ENCODE data around the gene EPHA3. TPM values are rescaled to one million over a fixed set of nuclear protein-coding genes. Genes with fewer than 3 reads are reported as not detected.

The EPHA3 gene
- total and polyA plus RNA-seq, 2 donors (not counting 1 experiment from before 2014, with no cell fraction given) = 0.23 to 0.99 TPM

DNA sequence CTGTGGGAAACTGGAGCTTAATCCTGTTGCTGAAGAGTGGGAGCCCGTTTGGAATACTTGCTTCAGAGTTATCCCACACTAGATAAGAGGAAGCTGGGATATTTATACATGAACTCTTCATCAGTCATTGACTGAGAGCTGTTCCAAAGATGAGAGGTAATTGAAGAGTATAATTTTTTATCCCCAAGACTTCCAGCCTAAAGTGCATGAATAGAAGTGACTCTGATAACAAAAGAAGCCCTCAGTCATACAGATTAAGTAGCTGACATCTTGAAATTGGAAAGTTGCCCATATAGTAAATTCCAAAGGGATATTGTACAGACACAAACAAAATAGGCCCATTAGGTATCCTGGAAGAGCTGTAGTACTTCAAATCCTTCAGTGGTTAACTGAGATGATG lies 268.0 kb downstream of the EPHA3 start:
- Histone ChIP-seq H3K9ac (ENCODE audit: insufficient read depth, low read length) (no peak overlapping the region), H3K79me2 (ENCODE audit: control insufficient read depth, insufficient read depth, low read length) (no peaks in the 10 kb centered on the region), H2AFZ (ENCODE audit: low read length) (no peak overlapping the region), H3K9me3 (ENCODE audit: control insufficient read depth, insufficient read depth, low read depth, low read length) (no peaks in the 10 kb centered on the region), H3K27ac (ENCODE audit: insufficient read depth, low read length) (no peak overlapping the region), H3K36me3 (ENCODE audit: control insufficient read depth, insufficient read depth, low read length) (no peaks in the 10 kb centered on the region), H3K4me1 (ENCODE audit: control insufficient read depth, extremely low read depth, insufficient read depth, low read length) (no peaks in the 10 kb centered on the region), H3K4me2 (ENCODE audit: extremely low read depth, insufficient read depth, low read length) (no peak overlapping the region), H3K27me3 (ENCODE audit: control insufficient read depth, insufficient read depth, low read length) (no peaks in the 10 kb centered on the region), H4K20me1 (ENCODE audit: control insufficient read depth, extremely low read depth, insufficient read depth, low read length) (no peaks in the 10 kb centered on the region), H3K4me3 (replicated peaks in 1 of 4; ENCODE audit: control extremely low read depth in 1 of 4, insufficient read depth in 1 of 4, low read depth in 3 of 4, low read length in 4 of 4) (no peak overlapping the region)
- peak in 1 of 2 donors; percentile 62 for DNase-seq (ENCODE audit: low read depth in 2 of 2)
- TF ChIP-seq, protein P1, sequence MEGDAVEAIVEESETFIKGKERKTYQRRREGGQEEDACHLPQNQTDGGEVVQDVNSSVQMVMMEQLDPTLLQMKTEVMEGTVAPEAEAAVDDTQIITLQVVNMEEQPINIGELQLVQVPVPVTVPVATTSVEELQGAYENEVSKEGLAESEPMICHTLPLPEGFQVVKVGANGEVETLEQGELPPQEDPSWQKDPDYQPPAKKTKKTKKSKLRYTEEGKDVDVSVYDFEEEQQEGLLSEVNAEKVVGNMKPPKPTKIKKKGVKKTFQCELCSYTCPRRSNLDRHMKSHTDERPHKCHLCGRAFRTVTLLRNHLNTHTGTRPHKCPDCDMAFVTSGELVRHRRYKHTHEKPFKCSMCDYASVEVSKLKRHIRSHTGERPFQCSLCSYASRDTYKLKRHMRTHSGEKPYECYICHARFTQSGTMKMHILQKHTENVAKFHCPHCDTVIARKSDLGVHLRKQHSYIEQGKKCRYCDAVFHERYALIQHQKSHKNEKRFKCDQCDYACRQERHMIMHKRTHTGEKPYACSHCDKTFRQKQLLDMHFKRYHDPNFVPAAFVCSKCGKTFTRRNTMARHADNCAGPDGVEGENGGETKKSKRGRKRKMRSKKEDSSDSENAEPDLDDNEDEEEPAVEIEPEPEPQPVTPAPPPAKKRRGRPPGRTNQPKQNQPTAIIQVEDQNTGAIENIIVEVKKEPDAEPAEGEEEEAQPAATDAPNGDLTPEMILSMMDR (conservative IDR thresholded peaks at IDR 0.05 in 1 of 2, IDR thresholded peaks at IDR 0.05 in 1 of 2; ENCODE audit: low read depth in 1 of 2, low read length in 2 of 2) = no peak
- TF ChIP-seq EZH2 (IDR thresholded peaks at IDR 0.05; ENCODE audit: low read length, missing control alignments) = no peak

DNA sequence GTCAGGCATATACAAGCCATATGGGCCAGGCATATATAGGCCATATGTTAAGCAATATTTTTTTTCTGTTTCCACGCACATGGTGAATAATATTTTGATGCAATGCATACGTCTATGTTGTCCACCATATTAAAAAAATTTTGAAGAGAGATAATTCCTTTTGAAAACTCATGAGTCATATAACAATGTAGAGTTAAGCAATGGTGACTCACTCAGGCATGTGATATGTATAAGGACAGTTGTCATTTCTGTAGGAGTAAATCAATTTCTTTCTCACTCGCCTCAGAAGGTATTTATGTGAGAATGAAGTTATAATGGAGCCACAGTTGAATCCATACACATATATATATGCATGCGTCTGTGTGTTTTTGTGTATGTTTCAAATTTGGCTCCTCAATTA lies 272.6 kb downstream of the EPHA3 start:
- peak; percentile 61 to 80 for DNase-seq (ENCODE audit: low read depth in 2 of 2)
- no peaks in the 10 kb centered on the region for H4K20me1 ChIP-seq (ENCODE audit: control insufficient read depth, extremely low read depth, insufficient read depth, low read length)
- no peaks in the 10 kb centered on the region for H3K9me3 ChIP-seq (ENCODE audit: control insufficient read depth, insufficient read depth, low read depth, low read length)
- no peaks in the 10 kb centered on the region for H3K79me2 ChIP-seq (ENCODE audit: control insufficient read depth, insufficient read depth, low read length)
- H2AFZ ChIP-seq (ENCODE audit: low read length) = no peak overlapping the region
- no peak overlapping the region for H3K27ac ChIP-seq (ENCODE audit: insufficient read depth, low read length)
- H3K4me3 ChIP-seq (replicated peaks in 1 of 4; ENCODE audit: control extremely low read depth in 1 of 4, insufficient read depth in 1 of 4, low read depth in 3 of 4, low read length in 4 of 4) = no peak overlapping the region
- no peak overlapping the region for H3K4me2 ChIP-seq (ENCODE audit: extremely low read depth, insufficient read depth, low read length)
- no peaks in the 10 kb centered on the region for H3K36me3 ChIP-seq (ENCODE audit: control insufficient read depth, insufficient read depth, low read length)
- H3K4me1 ChIP-seq (ENCODE audit: control insufficient read depth, extremely low read depth, insufficient read depth, low read length) = no peaks in the 10 kb centered on the region
- no peaks in the 10 kb centered on the region for H3K27me3 ChIP-seq (ENCODE audit: control insufficient read depth, insufficient read depth, low read length)
- no peak overlapping the region for H3K9ac ChIP-seq (ENCODE audit: insufficient read depth, low read length)
- TF ChIP-seq, protein P1 (conservative IDR thresholded peaks at IDR 0.05 in 1 of 2, IDR thresholded peaks at IDR 0.05 in 1 of 2; ENCODE audit: low read depth in 1 of 2, low read length in 2 of 2) = no peak

DNA sequence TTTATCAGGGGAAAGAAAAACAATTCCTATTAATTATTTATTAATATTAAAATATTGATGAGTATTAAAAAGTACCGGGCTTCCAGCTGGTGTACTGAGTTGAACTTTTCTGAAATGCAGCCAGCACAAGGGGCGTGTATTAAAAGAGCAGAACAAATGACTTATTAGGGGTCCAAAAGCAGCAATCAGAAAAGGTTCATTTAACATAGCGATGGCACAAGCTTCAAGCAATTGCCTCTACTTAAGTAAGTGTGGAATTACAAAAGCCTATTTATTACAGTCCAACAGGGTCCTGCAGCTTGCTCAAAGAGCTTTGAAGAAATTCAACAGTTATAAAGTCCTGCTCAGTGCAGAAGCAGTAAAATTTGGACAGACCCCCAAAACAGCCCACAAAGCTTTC lies 285.6 kb downstream of the EPHA3 start:
- TF ChIP-seq EZH2 (IDR thresholded peaks at IDR 0.05; ENCODE audit: low read length, missing control alignments) = no peak
- TF ChIP-seq, protein P1 (conservative IDR thresholded peaks at IDR 0.05 in 1 of 2, IDR thresholded peaks at IDR 0.05 in 1 of 2; ENCODE audit: low read depth in 1 of 2, low read length in 2 of 2) = no peak
- H3K79me2 ChIP-seq (ENCODE audit: control insufficient read depth, insufficient read depth, low read length) = no peaks in the 10 kb centered on the region
- no peak overlapping the region for H2AFZ ChIP-seq (ENCODE audit: low read length)
- H3K4me2 ChIP-seq (ENCODE audit: extremely low read depth, insufficient read depth, low read length) = no peak overlapping the region
- no peaks in the 10 kb centered on the region for H4K20me1 ChIP-seq (ENCODE audit: control insufficient read depth, extremely low read depth, insufficient read depth, low read length)
- H3K4me1 ChIP-seq (ENCODE audit: control insufficient read depth, extremely low read depth, insufficient read depth, low read length) = no peaks in the 10 kb centered on the region
- no peak overlapping the region for H3K27ac ChIP-seq (ENCODE audit: insufficient read depth, low read length)
- DNase-seq (ENCODE audit: low read depth in 2 of 2) = no peak
- H3K27me3 ChIP-seq (ENCODE audit: control insufficient read depth, insufficient read depth, low read length) = no peaks in the 10 kb centered on the region
- no peak overlapping the region for H3K4me3 ChIP-seq (replicated peaks in 1 of 4; ENCODE audit: control extremely low read depth in 1 of 4, insufficient read depth in 1 of 4, low read depth in 3 of 4, low read length in 4 of 4)
- H3K9me3 ChIP-seq (ENCODE audit: control insufficient read depth, insufficient read depth, low read depth, low read length) = no peaks in the 10 kb centered on the region
- no peaks in the 10 kb centered on the region for H3K36me3 ChIP-seq (ENCODE audit: control insufficient read depth, insufficient read depth, low read length)
- no peak overlapping the region for H3K9ac ChIP-seq (ENCODE audit: insufficient read depth, low read length)

All from fibroblast of lung (primary cell).